Measurements from ENCODE around the gene SMNDC1.
A peak's percentile ranks its signal among the peaks of the same experiment; 100 is the strongest.

The SMNDC1 gene

GRCh38 chr10:110327262-110327914 is 22.7 kb upstream of the SMNDC1 start:
- DNase-seq: no peak

GRCh38 chr10:110326351-110327032 is 21.8 kb upstream of the SMNDC1 start:
- no peak for DNase-seq

- no peak for DNase-seq
Measured at GRCh38 chr10:110324805-110325280, 20.1 kb upstream of the SMNDC1 start.

GRCh38 chr10:110324201-110324804 is 19.6 kb upstream of the SMNDC1 start:
- DNase-seq: no peak

GRCh38 chr10:110323503-110323902 is 18.8 kb upstream of the SMNDC1 start:
- DNase-seq: no peak

- peak in 1 of 2 donors; percentile 4 for DNase-seq
Measured at GRCh38 chr10:110321869-110322620, 17.3 kb upstream of the SMNDC1 start.

GRCh38 chr10:110317866-110318850 is 13.4 kb upstream of the SMNDC1 start:
- DNase-seq: no peak

- DNase-seq: no peak
Measured at GRCh38 chr10:110313674-110314073, 9.0 kb upstream of the SMNDC1 start.

- no peak for DNase-seq
Measured at GRCh38 chr10:110312206-110312605, 7.5 kb upstream of the SMNDC1 start.

GRCh38 chr10:110311357-110311949 is 6.7 kb upstream of the SMNDC1 start:
- peak; percentile 59 to 60 for DNase-seq

GRCh38 chr10:110310741-110311140 is 6.0 kb upstream of the SMNDC1 start:
- DNase-seq: peak; percentile 47 to 55

- no peak for DNase-seq
Measured at GRCh38 chr10:110307805-110308204, 3.1 kb upstream of the SMNDC1 start.

- no peak for DNase-seq
Measured at GRCh38 chr10:110306452-110306768, 1.7 kb upstream of the SMNDC1 start.

GRCh38 chr10:110305767-110306451 is 1.2 kb upstream of the SMNDC1 start:
- DNase-seq: peak; percentile 76 to 87

GRCh38 chr10:110304394-110304779 is 333 bp downstream of the SMNDC1 start:
- DNase-seq: peak; percentile 15 to 40

- no peak for DNase-seq
Measured at GRCh38 chr10:110303681-110304080, 1.0 kb downstream of the SMNDC1 start.

- DNase-seq: no peak
Measured at GRCh38 chr10:110300486-110300986, 4.2 kb downstream of the SMNDC1 start.

- no peak for DNase-seq
Measured at GRCh38 chr10:110296966-110297365, 7.8 kb downstream of the SMNDC1 start.

GRCh38 chr10:110286841-110287240 is 17.9 kb downstream of the SMNDC1 start:
- no peak for DNase-seq

GRCh38 chr10:110285501-110285900 is 19.2 kb downstream of the SMNDC1 start:
- no peak for DNase-seq

GRCh38 chr10:110284262-110284661 is 20.5 kb downstream of the SMNDC1 start:
- DNase-seq: no peak
